Stimulated activated CD8-positive, alpha-beta memory T cell treated with anti-CD3 and anti-CD28 coated beads, Interleukin-7, amount 100 ng/mL, for 1 hour (primary cell): ENCODE measurements around the gene FER.
"Not testable (repeated sequence)": the region's sequence is repeated elsewhere in the genome, so short reads cannot be mapped to it uniquely, and the experiment has no call there.

Source experiments
- DNase-seq, 2 donors: peaks; one replicate each; pipeline ENCODE4 v3.0.0-alpha.2; 2020; ENCODE audit warnings: low read depth in 2 of 2

Gene FER

GRCh38 chr5:108957333-108957732 is 209.6 kb downstream of the FER start:
- DNase-seq: no peak

GRCh38 chr5:108966910-108967309 is 219.2 kb downstream of the FER start:
- DNase-seq: no peak

GRCh38 chr5:108974594-108974993 is 226.9 kb downstream of the FER start:
- no peak for DNase-seq

GRCh38 chr5:108975697-108976096 is 228.0 kb downstream of the FER start:
- DNase-seq: no peak

- DNase-seq: no peak
Observed at GRCh38 chr5:108983461-108984092, 235.9 kb downstream of the FER start.

- no peak for DNase-seq
Observed at GRCh38 chr5:108989761-108990392, 242.2 kb downstream of the FER start.

- not testable (repeated sequence) for DNase-seq
Observed at GRCh38 chr5:108992396-108993085, 244.8 kb downstream of the FER start.

GRCh38 chr5:108993440-108993839 is 245.7 kb downstream of the FER start:
- not testable (repeated sequence) for DNase-seq

GRCh38 chr5:108997720-108998119 is 250.0 kb downstream of the FER start:
- no peak for DNase-seq

GRCh38 chr5:108998216-108998615 is 250.5 kb downstream of the FER start:
- DNase-seq: no peak

- no peak for DNase-seq
Observed at GRCh38 chr5:109003928-109004327, 256.2 kb downstream of the FER start.

- no peak for DNase-seq
Observed at GRCh38 chr5:109005297-109006009, 257.8 kb downstream of the FER start.

- no peak for DNase-seq
Observed at GRCh38 chr5:109006129-109006528, 258.4 kb downstream of the FER start.

GRCh38 chr5:109016300-109016699 is 268.6 kb downstream of the FER start:
- DNase-seq: no peak

GRCh38 chr5:109022056-109022455 is 274.4 kb downstream of the FER start:
- no peak for DNase-seq

GRCh38 chr5:109025729-109026128 is 278.0 kb downstream of the FER start:
- not testable (repeated sequence) for DNase-seq

GRCh38 chr5:109027983-109028607 is 280.4 kb downstream of the FER start:
- no peak for DNase-seq

GRCh38 chr5:109028608-109029299 is 281.1 kb downstream of the FER start:
- no peak for DNase-seq

- no peak for DNase-seq
Observed at GRCh38 chr5:109029847-109030246, 282.1 kb downstream of the FER start.

GRCh38 chr5:109030360-109031143 is 282.9 kb downstream of the FER start:
- DNase-seq: no peak

- DNase-seq: no peak
Observed at GRCh38 chr5:109034306-109034705, 286.6 kb downstream of the FER start.
